Fibroblast of the aortic adventitia (primary cell): Measurements from ENCODE around the gene MAP3K3. TPM values are rescaled to one million over a fixed set of nuclear protein-coding genes. Genes with fewer than 3 reads are reported as not detected.

Experiments used
- DNase-seq: peaks from one replicate; pipeline ENCODE4 v3.0.0-alpha.2; 2010; ENCODE audit warnings: low read depth
- H3K4me3 ChIP-seq: 2 replicates; pipeline ENCODE4 v1.5.1; 2011; ENCODE audit warnings: low read depth, mild to moderate bottlenecking, control low read depth, low read length, moderate library complexity
- total RNA-seq: library from RNA; depleted of rRNA; stranded (reverse); fragments of >200 nt; gene quantifications from 2 replicates; pipeline ENCODE4 v1.2.3, GENCODE V29; 2012; ENCODE audit warnings: low replicate concordance
- TF ChIP-seq, protein P1 (sequence below): IDR thresholded peaks from 2 replicates; pipeline ENCODE4 v1.5.1; 2011; ENCODE audit warnings: mild to moderate bottlenecking, low read length, control low read depth, inconsistent platforms; ENCODE audit not compliant: insufficient read depth

The MAP3K3 gene
- total RNA-seq, 1 donor = 37.4 TPM

DNA sequence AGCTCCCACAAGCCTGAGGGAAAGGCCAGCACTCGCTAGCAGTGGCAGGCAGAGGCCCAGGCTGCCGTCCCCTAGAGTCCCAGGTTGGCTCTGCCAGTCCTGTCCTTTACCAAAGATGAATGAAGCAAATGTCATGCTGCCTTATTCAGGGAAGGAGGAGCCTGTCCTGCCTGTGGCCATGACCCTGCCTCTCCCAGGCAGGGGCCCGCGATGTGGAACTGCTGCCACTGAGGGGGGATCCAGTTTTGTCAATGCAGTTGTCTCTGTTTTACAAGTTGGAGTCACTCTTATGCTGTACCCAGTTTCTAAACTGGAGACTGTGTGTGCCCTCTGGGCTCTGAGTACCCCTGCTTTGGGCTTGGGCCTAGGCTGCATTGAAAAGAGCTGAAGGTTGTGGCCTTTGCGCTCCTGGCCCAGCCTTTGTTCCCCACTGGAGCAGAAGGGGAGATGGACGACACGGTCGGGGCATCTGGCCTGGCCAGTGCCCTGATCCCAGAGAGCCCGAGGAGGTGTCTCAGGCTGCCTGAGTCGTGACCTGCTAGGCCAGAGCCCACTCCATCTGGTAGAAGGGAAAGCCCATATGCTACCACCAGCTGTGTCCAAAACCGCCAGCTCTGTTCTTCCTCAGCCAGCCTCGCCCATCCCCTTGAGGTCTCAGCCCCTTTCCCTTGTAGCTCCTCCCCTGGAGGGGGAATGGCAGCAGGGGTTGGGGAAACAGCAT, 72.2 kb downstream of the MAP3K3 start:
- no peak overlapping the region for H3K4me3 ChIP-seq
- DNase-seq = no peak
- TF ChIP-seq, protein P1, sequence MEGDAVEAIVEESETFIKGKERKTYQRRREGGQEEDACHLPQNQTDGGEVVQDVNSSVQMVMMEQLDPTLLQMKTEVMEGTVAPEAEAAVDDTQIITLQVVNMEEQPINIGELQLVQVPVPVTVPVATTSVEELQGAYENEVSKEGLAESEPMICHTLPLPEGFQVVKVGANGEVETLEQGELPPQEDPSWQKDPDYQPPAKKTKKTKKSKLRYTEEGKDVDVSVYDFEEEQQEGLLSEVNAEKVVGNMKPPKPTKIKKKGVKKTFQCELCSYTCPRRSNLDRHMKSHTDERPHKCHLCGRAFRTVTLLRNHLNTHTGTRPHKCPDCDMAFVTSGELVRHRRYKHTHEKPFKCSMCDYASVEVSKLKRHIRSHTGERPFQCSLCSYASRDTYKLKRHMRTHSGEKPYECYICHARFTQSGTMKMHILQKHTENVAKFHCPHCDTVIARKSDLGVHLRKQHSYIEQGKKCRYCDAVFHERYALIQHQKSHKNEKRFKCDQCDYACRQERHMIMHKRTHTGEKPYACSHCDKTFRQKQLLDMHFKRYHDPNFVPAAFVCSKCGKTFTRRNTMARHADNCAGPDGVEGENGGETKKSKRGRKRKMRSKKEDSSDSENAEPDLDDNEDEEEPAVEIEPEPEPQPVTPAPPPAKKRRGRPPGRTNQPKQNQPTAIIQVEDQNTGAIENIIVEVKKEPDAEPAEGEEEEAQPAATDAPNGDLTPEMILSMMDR = no peak

DNA sequence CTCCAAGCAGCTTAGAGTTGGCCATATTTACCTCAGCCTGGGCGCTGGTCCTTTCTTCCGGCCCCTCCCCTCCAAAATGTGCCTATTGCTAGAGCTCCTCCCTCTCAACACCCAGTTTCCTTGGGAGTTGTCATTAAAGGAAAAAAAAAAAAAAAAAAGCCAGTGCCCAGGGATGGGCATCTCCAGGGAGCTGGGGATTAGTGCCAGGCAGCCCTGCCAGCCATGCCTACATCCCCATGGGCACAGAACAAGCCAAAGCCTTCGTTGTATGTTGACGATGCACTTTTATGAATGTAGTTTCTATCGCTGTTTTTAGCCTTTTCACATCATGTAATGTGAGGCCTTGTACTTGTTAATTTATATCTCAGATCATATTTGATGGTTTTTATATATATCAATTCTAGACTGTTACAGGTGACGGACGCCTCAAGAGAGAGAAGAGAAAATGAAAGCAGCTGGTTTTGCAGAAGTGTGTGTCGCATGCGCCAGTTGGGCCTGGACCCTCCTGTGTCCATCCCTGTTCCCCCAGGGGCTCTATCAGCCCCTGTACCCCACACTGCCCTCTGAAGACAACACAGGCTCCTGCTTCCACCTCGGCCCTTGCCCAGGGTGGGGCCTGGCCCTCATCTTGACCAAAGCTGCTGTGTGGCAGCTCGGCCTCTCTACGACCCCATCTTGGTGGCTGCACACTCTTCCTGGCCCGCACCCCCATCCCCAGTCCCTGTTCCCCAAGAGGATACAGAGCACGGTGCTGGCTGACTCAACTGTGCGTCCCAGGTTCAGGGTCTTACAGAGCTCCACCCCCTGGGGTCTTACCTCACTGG, 72.9 kb downstream of the MAP3K3 start:
- H3K4me3 ChIP-seq = no peak overlapping the region
- DNase-seq = no peak
- TF ChIP-seq, protein P1 = no peak

DNA sequence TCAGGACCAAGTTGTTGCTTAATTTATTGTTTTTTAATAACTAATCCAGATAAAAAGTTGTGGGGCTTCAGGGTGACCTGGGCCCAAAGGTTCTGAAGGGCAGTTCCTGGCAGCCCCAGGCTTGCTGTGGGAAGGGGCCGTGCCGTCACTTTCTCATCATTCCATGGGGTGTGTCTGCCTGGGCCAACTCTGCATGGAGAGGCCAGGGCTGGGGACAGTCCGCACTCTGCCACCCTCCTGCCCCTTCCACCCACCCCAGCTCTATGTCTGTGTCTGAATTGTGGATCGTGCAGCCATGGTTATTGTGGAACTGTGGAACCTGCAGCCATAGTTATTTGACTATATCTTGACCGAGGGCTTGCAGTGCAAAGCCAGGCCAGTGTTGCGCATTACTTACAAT, 73.7 kb downstream of the MAP3K3 start:
- TF ChIP-seq, protein P1 = no peak
- no peak for DNase-seq
- no peak overlapping the region for H3K4me3 ChIP-seq

DNA sequence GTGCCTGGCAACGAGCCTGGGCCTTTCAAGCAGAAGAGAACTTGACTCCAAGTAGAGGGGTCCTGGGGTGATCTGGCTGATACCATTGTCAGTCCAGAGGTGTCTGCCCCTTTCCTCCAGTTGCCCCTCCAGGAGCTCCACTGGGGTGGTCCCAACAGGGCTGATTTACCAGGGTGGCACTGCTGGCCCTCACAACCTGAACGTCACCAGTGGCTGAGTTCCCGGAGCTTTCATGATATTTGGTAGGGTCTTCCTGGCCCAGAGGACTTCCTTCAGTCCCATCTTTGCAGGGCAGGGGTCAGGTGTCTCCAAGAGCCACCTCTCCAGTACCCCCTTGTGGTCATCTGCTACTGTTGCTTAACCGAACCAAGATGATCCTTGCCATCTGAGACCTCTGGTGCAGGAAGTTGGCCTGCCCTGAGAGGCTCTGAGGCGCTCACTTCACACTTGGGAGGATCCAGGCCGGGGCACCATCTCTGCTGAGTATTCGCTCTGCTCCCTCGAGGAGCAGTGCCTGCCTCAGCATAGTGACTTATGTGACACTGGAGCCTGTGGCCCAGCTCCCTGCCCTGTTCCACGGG, 74.3 kb downstream of the MAP3K3 start:
- no peak overlapping the region for H3K4me3 ChIP-seq
- peak; percentile 28 for DNase-seq
- TF ChIP-seq, protein P1 = peak; percentile 43

DNA sequence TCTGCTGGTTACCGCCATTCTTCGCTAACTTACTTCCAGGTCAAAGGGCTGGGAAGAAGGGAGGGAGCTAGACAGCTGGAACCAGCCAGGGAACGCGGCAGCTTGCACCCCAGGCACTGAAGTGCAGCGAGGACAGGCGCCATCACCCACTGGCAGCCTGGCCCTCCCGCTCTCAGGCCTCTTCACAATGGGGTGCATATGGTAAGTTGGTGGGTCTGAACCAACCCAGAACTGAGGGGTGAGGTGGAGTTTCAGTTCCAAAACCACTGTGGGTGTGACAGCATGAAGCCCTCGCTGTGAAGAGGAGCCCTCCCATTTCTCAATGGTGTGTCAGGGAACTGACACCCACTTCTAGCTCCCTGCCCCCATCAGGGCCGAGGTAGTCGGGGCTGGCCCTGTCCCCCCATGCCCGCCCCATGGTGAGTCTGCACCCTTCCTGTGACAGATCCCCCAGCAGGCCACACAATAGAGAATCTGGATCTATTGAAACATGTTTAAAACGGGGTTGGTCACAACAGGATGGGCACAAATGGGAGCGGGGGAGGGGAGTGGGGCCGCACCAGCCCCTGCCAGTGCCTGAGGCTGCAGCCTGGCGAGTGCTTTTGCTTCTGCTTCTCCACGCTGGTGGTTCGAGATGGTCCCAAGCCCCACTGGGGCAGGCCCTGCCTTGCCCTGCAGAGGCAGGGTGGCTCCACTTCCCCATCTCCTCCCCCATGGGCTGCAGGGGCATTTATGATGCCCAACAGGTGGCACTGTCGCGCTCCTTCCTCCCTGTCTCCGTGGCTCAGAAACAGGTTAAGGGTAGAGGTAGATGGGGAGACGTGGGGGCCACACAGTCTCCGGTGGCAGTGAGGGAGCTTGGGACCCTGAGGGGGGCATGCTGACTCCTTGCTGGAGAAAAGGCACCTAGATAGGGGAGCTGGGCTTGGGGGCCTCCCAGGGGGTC, 75.4 kb downstream of the MAP3K3 start:
- TF ChIP-seq, protein P1 = peak; percentile 41
- no peak overlapping the region for H3K4me3 ChIP-seq
- peak; percentile 25 for DNase-seq

DNA sequence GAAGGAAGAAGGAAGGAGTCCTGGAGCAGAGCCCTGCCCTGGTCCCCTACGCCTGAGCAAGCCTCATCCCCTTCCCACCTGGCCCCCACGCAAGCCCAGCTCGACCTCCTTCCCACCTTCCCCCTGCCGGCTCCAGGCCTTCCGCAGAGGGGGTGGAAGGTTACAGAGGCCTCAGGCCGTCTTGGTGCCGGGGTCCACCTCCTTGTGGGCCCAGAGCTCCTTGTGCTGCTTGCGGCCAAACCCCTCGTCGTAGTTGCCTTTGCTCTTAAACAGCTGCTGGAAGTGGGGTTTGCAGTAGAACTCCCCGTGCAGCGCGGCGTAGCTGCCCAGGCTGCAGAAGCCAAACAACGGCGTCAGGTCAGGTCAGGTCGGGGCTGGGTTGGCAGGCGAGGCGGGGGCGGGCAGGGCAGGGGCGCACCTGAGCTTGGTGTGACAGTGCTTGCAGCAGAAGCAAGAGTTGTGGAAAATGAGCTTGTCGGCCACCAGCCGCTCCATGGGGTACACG, 76.2 kb downstream of the MAP3K3 start:
- H3K4me3 ChIP-seq = peak overlapping the region; percentile 64
- TF ChIP-seq, protein P1 = no peak
- DNase-seq = no peak
